ENCODE results near the gene RHEBL1. TPM values are rescaled to one million over a fixed set of nuclear protein-coding genes. Genes with fewer than 3 reads are reported as not detected.
A peak's percentile ranks its signal among the peaks of the same experiment; 100 is the strongest.

Gene RHEBL1
- total RNA-seq, 1 donor from 2014 or later, result not detected

DNA sequence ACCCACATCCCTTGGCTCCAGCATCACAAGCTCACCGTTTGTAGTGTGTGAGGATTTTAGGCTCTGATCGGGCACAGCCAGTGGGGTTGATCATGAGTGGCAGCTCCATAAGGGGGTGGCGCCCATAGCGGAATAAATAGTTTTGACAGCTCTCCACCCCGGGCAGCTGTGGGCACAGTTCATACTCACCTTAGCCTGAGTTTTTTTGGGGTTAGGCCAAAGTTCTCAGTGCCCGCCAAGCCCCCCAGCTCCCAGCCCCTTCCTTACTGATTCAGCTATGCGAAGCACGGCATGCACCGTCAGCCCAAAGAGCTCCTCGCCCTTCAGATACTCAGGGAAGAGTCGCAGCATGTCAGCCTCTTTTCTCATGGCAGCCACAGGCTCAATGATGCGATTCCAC is 45.2 kb downstream of the RHEBL1 start:
- no peak overlapping the region for H3K27ac ChIP-seq
- H3K27me3 ChIP-seq, result no peaks in the 10 kb centered on the region
- H3K9me3 ChIP-seq, result no peaks in the 10 kb centered on the region
- peaks cover 76 to 89% of the 10 kb centered on the region in 2 donors for H3K36me3 ChIP-seq
- no peak overlapping the region for H3K4me3 ChIP-seq
- DNase-seq (ENCODE audit: low spot score in 2 of 2), result no peak
- TF ChIP-seq, protein P1, sequence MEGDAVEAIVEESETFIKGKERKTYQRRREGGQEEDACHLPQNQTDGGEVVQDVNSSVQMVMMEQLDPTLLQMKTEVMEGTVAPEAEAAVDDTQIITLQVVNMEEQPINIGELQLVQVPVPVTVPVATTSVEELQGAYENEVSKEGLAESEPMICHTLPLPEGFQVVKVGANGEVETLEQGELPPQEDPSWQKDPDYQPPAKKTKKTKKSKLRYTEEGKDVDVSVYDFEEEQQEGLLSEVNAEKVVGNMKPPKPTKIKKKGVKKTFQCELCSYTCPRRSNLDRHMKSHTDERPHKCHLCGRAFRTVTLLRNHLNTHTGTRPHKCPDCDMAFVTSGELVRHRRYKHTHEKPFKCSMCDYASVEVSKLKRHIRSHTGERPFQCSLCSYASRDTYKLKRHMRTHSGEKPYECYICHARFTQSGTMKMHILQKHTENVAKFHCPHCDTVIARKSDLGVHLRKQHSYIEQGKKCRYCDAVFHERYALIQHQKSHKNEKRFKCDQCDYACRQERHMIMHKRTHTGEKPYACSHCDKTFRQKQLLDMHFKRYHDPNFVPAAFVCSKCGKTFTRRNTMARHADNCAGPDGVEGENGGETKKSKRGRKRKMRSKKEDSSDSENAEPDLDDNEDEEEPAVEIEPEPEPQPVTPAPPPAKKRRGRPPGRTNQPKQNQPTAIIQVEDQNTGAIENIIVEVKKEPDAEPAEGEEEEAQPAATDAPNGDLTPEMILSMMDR (IDR thresholded peaks at IDR 0.05), result no peak
- intact Hi-C loops (cut with DNase I), result no loop called here
- peaks cover 0 to 2% of the 10 kb centered on the region in 2 donors for H3K4me1 ChIP-seq

DNA sequence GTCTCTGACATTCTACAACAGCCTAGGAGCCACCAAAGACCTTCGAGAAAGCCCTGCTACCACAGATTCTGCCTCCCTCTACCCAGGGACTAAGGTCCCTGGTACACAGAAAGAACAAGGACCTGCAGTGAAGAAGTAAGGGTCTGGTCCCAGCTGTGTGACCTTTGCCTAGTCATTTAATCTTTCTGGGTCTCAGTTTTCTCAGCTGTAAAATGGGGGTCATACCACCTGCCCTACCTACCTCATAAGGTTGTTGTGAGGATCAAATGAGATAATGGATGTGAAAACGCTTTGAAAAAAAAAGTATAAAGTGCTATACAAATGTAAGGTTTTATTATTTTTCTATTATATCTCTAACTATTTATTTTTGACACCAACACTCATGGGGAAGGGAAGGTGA is 46.0 kb downstream of the RHEBL1 start:
- no peak overlapping the region for H3K4me3 ChIP-seq
- peaks cover 72 to 82% of the 10 kb centered on the region in 2 donors for H3K36me3 ChIP-seq
- no peaks in the 10 kb centered on the region for H3K9me3 ChIP-seq
- H3K4me1 ChIP-seq, result peaks cover 0 to 6% of the 10 kb centered on the region in 2 donors
- intact Hi-C loops (cut with DNase I), result no loop called here
- H3K27ac ChIP-seq, result no peak overlapping the region
- DNase-seq (ENCODE audit: low spot score in 2 of 2), result no peak
- no peaks in the 10 kb centered on the region for H3K27me3 ChIP-seq
- TF ChIP-seq, protein P1 (IDR thresholded peaks at IDR 0.05), result no peak

DNA sequence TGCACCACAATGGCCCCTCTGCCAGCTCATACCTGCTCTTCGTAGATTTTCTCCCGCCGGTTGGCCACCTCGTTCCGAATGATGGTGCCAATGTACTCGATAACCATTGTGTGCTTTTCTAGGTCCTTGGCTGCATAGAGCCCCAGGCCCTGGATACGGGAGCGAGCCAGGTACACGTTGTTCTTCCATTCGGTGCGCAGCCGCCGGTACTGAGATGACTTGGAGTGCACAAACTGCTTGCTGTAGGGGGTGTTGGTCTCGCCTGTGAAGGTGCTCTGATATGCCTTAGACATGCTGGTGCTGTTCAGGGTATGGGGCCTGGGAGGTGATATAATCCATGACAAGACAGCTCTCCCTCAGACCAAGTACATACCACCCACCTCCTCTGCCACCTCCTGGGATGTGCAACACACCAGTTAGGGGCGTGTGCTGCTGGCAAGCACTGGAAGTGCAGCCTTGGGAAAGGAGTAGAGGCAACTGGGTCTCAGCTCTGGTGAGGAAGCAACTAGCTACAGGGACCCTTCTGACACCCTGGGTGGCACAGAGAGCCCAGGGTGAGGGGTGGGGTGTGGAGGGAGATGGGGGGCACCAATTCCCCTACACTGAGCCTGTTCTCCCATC is 47.1 kb downstream of the RHEBL1 start:
- H3K4me1 ChIP-seq, result peaks cover 0 to 6% of the 10 kb centered on the region in 2 donors
- peaks cover 61 to 71% of the 10 kb centered on the region in 2 donors for H3K36me3 ChIP-seq
- DNase-seq (ENCODE audit: low spot score in 2 of 2), result no peak
- no peak overlapping the region for H3K4me3 ChIP-seq
- intact Hi-C loops (cut with DNase I), result no loop called here
- TF ChIP-seq, protein P1 (IDR thresholded peaks at IDR 0.05), result no peak
- H3K27ac ChIP-seq, result no peak overlapping the region
- no peaks in the 10 kb centered on the region for H3K9me3 ChIP-seq
- no peaks in the 10 kb centered on the region for H3K27me3 ChIP-seq

DNA sequence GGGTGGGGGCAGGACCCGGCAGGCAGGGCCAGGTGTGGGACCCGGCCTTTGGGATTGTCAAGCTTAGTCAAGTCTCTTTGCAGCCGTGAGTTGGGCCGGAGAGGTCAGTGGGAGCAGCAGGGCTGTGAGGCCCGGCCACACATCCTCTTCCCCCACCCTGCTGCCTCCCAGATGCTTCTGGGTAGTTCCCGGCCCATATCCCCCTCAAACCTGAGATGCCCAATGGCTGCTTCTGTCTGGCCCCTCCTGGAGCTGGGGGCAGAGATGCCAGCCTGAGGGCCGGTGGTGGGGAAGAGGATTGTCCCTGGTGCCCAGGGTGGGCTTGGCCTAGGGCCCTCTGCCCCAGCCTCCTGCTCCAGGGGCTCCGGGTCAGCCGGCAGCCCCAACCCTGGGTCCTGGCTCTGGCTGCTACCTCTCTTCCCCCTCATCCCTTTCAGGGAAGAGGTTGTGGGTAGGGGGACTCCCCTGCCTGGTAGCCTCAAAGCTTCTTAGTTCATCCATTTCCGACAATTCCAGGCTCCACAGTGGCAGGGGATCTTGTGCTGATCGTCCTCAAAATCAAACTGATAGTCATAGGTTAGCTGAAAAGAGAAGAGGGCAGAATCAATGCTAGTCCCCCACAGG is 48.4 kb downstream of the RHEBL1 start:
- peaks cover 48 to 58% of the 10 kb centered on the region in 2 donors for H3K36me3 ChIP-seq
- intact Hi-C loops (cut with DNase I), result no loop called here
- TF ChIP-seq, protein P1 (IDR thresholded peaks at IDR 0.05), result no peak

DNA sequence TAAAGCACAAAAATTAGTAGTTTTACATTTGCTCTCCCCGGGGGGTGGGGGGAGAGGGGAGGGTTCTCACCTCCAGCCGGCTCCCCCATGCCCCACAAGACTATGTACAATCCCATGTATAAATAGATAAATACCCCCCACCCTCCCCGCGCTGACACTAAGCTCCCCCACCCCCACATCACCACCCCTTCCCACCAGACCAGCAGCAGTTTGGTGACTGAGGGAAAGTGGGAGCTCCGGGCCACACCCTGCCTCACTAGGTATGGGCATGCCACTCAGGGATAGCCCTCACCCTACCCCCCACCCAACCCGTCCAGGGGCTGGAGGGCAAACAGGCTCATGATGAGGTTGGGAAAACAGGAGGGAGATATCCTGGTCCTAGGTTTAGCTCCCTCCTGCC is 49.3 kb downstream of the RHEBL1 start:
- DNase-seq (ENCODE audit: low spot score in 2 of 2), result no peak
- intact Hi-C loops (cut with DNase I), result no loop called here
- peaks cover 0 to 6% of the 10 kb centered on the region in 2 donors for H3K4me1 ChIP-seq
- no peaks in the 10 kb centered on the region for H3K27me3 ChIP-seq
- H3K9me3 ChIP-seq, result no peaks in the 10 kb centered on the region
- peaks cover 39 to 48% of the 10 kb centered on the region in 2 donors for H3K36me3 ChIP-seq
- TF ChIP-seq, protein P1 (IDR thresholded peaks at IDR 0.05), result no peak
- H3K4me3 ChIP-seq, result no peak overlapping the region
- peak overlapping the region; percentile 86 to 96 for H3K27ac ChIP-seq

More for the DNA sequence above, 48.4 kb downstream of the RHEBL1 start:
- H3K27me3 ChIP-seq, result no peaks in the 10 kb centered on the region
- no peaks in the 10 kb centered on the region for H3K9me3 ChIP-seq
- H3K4me1 ChIP-seq, result peaks cover 0 to 6% of the 10 kb centered on the region in 2 donors
- no peak for DNase-seq (ENCODE audit: low spot score in 2 of 2)
- H3K27ac ChIP-seq, result no peak overlapping the region
- H3K4me3 ChIP-seq, result no peak overlapping the region
